Measurements from ENCODE around the gene TAF1B.
"Not testable (repeated sequence)": the region's sequence is repeated elsewhere in the genome, so short reads cannot be mapped to it uniquely, and the experiment has no call there.

TAF1B gene

GRCh38 chr2:9879455-9880194 is 36.4 kb downstream of the TAF1B start:
- DNase-seq (ENCODE audit: low read depth in 2 of 2): no peak

- no peak for DNase-seq (ENCODE audit: low read depth in 2 of 2)
Observed at GRCh38 chr2:9883897-9884296, 40.6 kb downstream of the TAF1B start.

GRCh38 chr2:9884436-9884835 is 41.2 kb downstream of the TAF1B start:
- DNase-seq (ENCODE audit: low read depth in 2 of 2): no peak

- no peak for DNase-seq (ENCODE audit: low read depth in 2 of 2)
Observed at GRCh38 chr2:9885036-9885684, 41.9 kb downstream of the TAF1B start.

GRCh38 chr2:9887513-9887912 is 44.2 kb downstream of the TAF1B start:
- DNase-seq (ENCODE audit: low read depth in 2 of 2): no peak

GRCh38 chr2:9889812-9890261 is 46.6 kb downstream of the TAF1B start:
- no peak for DNase-seq (ENCODE audit: low read depth in 2 of 2)

- DNase-seq (ENCODE audit: low read depth in 2 of 2): no peak
Observed at GRCh38 chr2:9892236-9892635, 49.0 kb downstream of the TAF1B start.

GRCh38 chr2:9895669-9896590 is 52.7 kb downstream of the TAF1B start:
- no peak for DNase-seq (ENCODE audit: low read depth in 2 of 2)

GRCh38 chr2:9897331-9897737 is 54.1 kb downstream of the TAF1B start:
- no peak for DNase-seq (ENCODE audit: low read depth in 2 of 2)

- DNase-seq (ENCODE audit: low read depth in 2 of 2): no peak
Observed at GRCh38 chr2:9897846-9898245, 54.6 kb downstream of the TAF1B start.

- DNase-seq (ENCODE audit: low read depth in 2 of 2): no peak
Observed at GRCh38 chr2:9905413-9905812, 62.1 kb downstream of the TAF1B start.

- DNase-seq (ENCODE audit: low read depth in 2 of 2): no peak
Observed at GRCh38 chr2:9907402-9907801, 64.1 kb downstream of the TAF1B start.

- no peak for DNase-seq (ENCODE audit: low read depth in 2 of 2)
Observed at GRCh38 chr2:9908639-9909038, 65.4 kb downstream of the TAF1B start.

GRCh38 chr2:9909106-9909505 is 65.8 kb downstream of the TAF1B start:
- DNase-seq (ENCODE audit: low read depth in 2 of 2): no peak

- no peak for DNase-seq (ENCODE audit: low read depth in 2 of 2)
Observed at GRCh38 chr2:9910699-9911098, 67.4 kb downstream of the TAF1B start.

- DNase-seq (ENCODE audit: low read depth in 2 of 2): no peak
Observed at GRCh38 chr2:9912468-9912867, 69.2 kb downstream of the TAF1B start.

GRCh38 chr2:9914384-9915065 is 71.3 kb downstream of the TAF1B start:
- DNase-seq (ENCODE audit: low read depth in 2 of 2): peak in 1 of 2 donors; percentile 11

GRCh38 chr2:9918275-9918674 is 75.0 kb downstream of the TAF1B start:
- DNase-seq (ENCODE audit: low read depth in 2 of 2): no peak

- no peak for DNase-seq (ENCODE audit: low read depth in 2 of 2)
Observed at GRCh38 chr2:9919512-9919911, 76.2 kb downstream of the TAF1B start.

- not testable (repeated sequence) for DNase-seq (ENCODE audit: low read depth in 2 of 2)
Observed at GRCh38 chr2:9927020-9927419, 83.7 kb downstream of the TAF1B start.

GRCh38 chr2:9937258-9937657 is 94.0 kb downstream of the TAF1B start:
- no peak for DNase-seq (ENCODE audit: low read depth in 2 of 2)

- DNase-seq (ENCODE audit: low read depth in 2 of 2): no peak
Observed at GRCh38 chr2:9937968-9938367, 94.7 kb downstream of the TAF1B start.
